Heart right ventricle (tissue), 16 donors: ENCODE data around the gene CD109. TPM values are rescaled to one million over a fixed set of nuclear protein-coding genes. Genes with fewer than 3 reads are reported as not detected.
A peak's percentile ranks its signal among the peaks of the same experiment; 100 is the strongest.

Experiments
- ATAC-seq, 8 donors: fragments of 200-7000 bp; cut with Tn5 transposase; one replicate each; pipeline ENCODE4 v1.9.1; 2020; ENCODE audit warnings: mild to moderate bottlenecking in 8 of 8, moderate library complexity in 8 of 8, moderate number of reproducible peaks in 1 of 8
- DNase-seq, 2 donors: peaks; one replicate each; pipeline ENCODE4 v3.0.0-alpha.2; 2020
- H3K27ac ChIP-seq, 10 donors: fragments of 200-600 bp; sonication (generic) in 2 of 10; one replicate each; pipeline versions ENCODE4 v1.5.0 to v1.8.0; 2020 to 2022; ENCODE audit warnings: mild to moderate bottlenecking in 3 of 10
- H3K27me3 ChIP-seq, 7 donors: fragments of 200-600 bp; one replicate each; pipeline ENCODE4 v1.8.0; 2021 to 2022; ENCODE audit warnings: mild to moderate bottlenecking in 2 of 7
- H3K36me3 ChIP-seq, 9 donors: fragments of 200-600 bp; sonication (generic) in 1 of 9; one replicate each; pipeline versions ENCODE4 v1.5.0 to v1.8.0; 2020 to 2022; ENCODE audit warnings: mild to moderate bottlenecking in 2 of 9
- H3K4me1 ChIP-seq, 9 donors: fragments of 200-600 bp; sonication (generic) in 1 of 9; one replicate each; pipeline versions ENCODE4 v1.5.0 to v1.8.0; 2020 to 2022; ENCODE audit warnings: mild to moderate bottlenecking in 4 of 9
- H3K4me3 ChIP-seq, 10 donors: fragments of 200-600 bp; sonication (generic) in 2 of 10; one replicate each; pipeline versions ENCODE4 v1.5.0 to v1.8.0; 2020 to 2022; ENCODE audit warnings: mild to moderate bottlenecking in 7 of 10, moderate library complexity in 2 of 10
- H3K9me3 ChIP-seq, 11 donors: fragments of 200-600 bp in 10 of 11; sonication (generic) in 2 of 11; one replicate each; pipeline versions ENCODE4 v1.5.0 to v1.8.0; 2013 to 2022; ENCODE audit warnings: mild to moderate bottlenecking in 2 of 11, control low read depth in 1 of 11, moderate library complexity in 1 of 11
- WGBS, 2 donors: extraction: QIAGEN DNeasy Blood & Tissue Kit; methylation state at CpG; one replicate each; pipeline ENCODE4 v1.1.7; 2013; ENCODE audit warnings: inconsistent platforms in 1 of 2; 5-methylcytosine and 5-hydroxymethylcytosine counted together
- intact Hi-C, 10 donors: fragments of 100-400 bp; cut with DNase I; formaldehyde crosslinking; loops; one replicate each; pipeline versions ENCODE4 v1.11.1 to v1.14.2; 2022
- polyA plus RNA-seq, 2 donors: library from polyadenylated mRNA; stranded (reverse); fragments of 200-250 nt; gene quantifications; one replicate each; pipeline ENCODE4 v1.2.3, GENCODE V29; 2013
- total RNA-seq, 10 donors: library from RNA; stranded (reverse); fragmentation: NEBNext Ultra II Directional in 3 of 10; extraction: Animal tissue kit (Norgen Biotek cat#: 25700) in 3 of 10; gene quantifications; one replicate each; pipeline versions ENCODE4 v1.2.1 to v1.2.4, GENCODE V29; 2021 to 2023
- TF ChIP-seq, protein P1 (sequence below), 9 donors: fragments of 200-600 bp; sonication (generic) in 2 of 9; IDR thresholded peaks; one replicate each; pipeline versions ENCODE4 v1.5.0 to v1.8.0; 2021 to 2022; ENCODE audit warnings: antibody characterized with exemption in 9 of 9, mild to moderate bottlenecking in 5 of 9, moderate library complexity in 1 of 9
- donor health status: Arrhythmogenic right ventricular cardiomyopathy.
- donor health status: ischemic (EF 13 %, LVEDD 7.1; RV severe dilation, severe dysfunction).
- donor health status: healthy with polysubstance abuse.
- donor health status: DM: no; HTN: yes; CAD: no.
- donor health status: DM: no; HTN: no; CAD: no.
- donor health status: ischemic (EF 25% LVEDD 6.9; RV normal size, moderate dysfunction).
- donor health status: ischemic (EF 25% LVEDD 5.7; RV mildly dilated, moderate dysfunction).
- donor health status: healthy.
- donor health status: DM: yes; HTN: yes; CAD: no.
- donor health status: Ischemic cardiomyopathy.
- donor health status: ischemic (EF 35%, LVEDD 5.7; RV mildly dilated, moderate dysfunction).
- donor health status: nonischemic (EF 11% LVEDD 7.7; RV severe dilation, severe dysfunction).
- donor health status: DM: yes; HTN: yes; CAD: no.
- donor health status: PGD.
- donor health status: ischemic (EF 29% LVEDD 5.4; RV normal size, mild dysfunction).
- donor health status: nonischemic (EF 23%, LVEDD 6.1; RV moderate dilation, normal function).

Gene CD109
- total and polyA plus RNA-seq, 12 donors, result 2.3 to 15.4 (median 7.9) TPM

DNA sequence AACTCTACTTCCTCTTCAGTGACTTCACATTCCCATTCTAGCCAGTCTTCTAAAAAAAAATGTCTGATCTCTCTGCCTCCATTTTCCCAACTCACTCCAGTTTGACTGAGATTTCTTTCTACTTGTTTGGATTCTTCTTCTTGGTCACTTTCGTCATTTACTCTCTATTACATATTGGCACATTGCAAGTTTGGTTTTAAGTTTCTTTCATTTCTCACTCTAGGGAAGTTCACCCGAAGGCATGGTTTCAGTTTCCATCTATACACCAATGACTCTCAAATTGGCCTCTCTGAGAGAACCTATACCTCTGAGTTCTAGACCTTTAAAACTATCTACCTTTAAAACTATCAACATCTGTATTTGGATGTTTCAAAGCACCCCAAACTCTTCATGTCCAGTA lies 51.3 kb downstream of the CD109 start:
- intact Hi-C loops, result loop anchor here in 2 of 10 donors (10.0 kb wide), 3 partner anchors 48 to 1778 kb away; no protein-coding TSS in a partner anchor
- H3K27ac ChIP-seq, result peak overlapping the region in 1 of 10 donors; percentile 65

DNA sequence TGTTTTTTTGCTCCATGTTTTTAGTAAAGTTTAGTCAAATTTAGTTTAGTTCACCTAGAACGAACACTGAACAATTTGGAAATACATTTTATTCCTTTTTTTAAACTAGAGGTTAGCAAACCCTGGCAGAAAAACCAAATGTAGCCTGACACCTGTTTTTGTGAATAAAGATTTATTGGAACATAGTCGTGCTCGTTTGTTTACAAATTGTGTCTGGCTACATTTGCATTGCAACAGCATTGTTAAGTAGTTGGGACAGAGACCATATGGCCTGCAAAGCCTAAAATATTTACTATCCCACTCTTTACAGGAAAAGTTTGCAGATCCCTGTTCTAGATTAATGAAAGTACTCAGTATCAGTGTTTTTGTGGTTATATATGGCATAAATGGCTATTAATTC lies 56.9 kb downstream of the CD109 start:
- H3K36me3 ChIP-seq, result no peaks in the 10 kb centered on the region
- H3K9me3 ChIP-seq, result no peaks in the 10 kb centered on the region
- H3K27ac ChIP-seq, result no peak overlapping the region
- ATAC-seq (no peak), DNase-seq (no peak)
- intact Hi-C loops, result no loop called here
- no peaks in the 10 kb centered on the region for H3K27me3 ChIP-seq
- no peaks in the 10 kb centered on the region for H3K4me1 ChIP-seq
- H3K4me3 ChIP-seq, result no peak overlapping the region
- TF ChIP-seq, protein P1, sequence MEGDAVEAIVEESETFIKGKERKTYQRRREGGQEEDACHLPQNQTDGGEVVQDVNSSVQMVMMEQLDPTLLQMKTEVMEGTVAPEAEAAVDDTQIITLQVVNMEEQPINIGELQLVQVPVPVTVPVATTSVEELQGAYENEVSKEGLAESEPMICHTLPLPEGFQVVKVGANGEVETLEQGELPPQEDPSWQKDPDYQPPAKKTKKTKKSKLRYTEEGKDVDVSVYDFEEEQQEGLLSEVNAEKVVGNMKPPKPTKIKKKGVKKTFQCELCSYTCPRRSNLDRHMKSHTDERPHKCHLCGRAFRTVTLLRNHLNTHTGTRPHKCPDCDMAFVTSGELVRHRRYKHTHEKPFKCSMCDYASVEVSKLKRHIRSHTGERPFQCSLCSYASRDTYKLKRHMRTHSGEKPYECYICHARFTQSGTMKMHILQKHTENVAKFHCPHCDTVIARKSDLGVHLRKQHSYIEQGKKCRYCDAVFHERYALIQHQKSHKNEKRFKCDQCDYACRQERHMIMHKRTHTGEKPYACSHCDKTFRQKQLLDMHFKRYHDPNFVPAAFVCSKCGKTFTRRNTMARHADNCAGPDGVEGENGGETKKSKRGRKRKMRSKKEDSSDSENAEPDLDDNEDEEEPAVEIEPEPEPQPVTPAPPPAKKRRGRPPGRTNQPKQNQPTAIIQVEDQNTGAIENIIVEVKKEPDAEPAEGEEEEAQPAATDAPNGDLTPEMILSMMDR (IDR thresholded peaks at IDR 0.05), result no peak
- WGBS, 2 donors, result 89 to 92% methylated on average over 3 of the region's 3 CpGs

More for the DNA sequence above, 51.3 kb downstream of the CD109 start:
- TF ChIP-seq, protein P1 (IDR thresholded peaks at IDR 0.05), result no peak
- H3K27me3 ChIP-seq, result no peaks in the 10 kb centered on the region
- DNase-seq (no peak), ATAC-seq (no peak)
- H3K4me3 ChIP-seq, result peak overlapping the region in 1 of 10 donors; percentile 6
- H3K4me1 ChIP-seq, result peaks cover 0 to 11% (median 0%) of the 10 kb centered on the region in 9 donors
- WGBS, 2 donors, result 84 to 89% methylated on average over 2 of the region's 2 CpGs
- no peaks in the 10 kb centered on the region for H3K9me3 ChIP-seq
- no peaks in the 10 kb centered on the region for H3K36me3 ChIP-seq

DNA sequence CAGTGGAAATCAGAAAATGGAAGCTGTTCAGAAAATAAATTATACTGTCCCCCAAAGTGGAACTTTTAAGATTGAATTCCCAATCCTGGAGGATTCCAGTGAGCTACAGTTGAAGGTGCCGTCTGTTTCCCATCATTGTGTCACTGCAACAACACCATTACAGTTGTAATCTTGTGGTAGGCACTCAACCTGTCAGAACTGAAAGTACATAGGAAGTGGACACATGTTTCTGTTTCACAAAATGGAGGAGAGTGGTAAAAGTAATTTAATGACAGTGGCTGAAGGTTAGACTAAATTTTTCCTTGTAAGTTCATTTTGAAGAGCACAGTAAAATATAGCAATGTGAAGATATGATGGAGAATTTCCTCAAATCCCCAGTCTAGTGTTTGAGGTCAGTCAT lies 70.0 kb downstream of the CD109 start:
- H3K27ac ChIP-seq, result no peak overlapping the region
- H3K27me3 ChIP-seq, result no peaks in the 10 kb centered on the region
- ATAC-seq, result no peak
- H3K36me3 ChIP-seq, result peaks cover 0 to 50% (median 0%) of the 10 kb centered on the region in 9 donors
- H3K9me3 ChIP-seq, result no peaks in the 10 kb centered on the region
- 87 to 90% methylated on average over 1 of the region's 1 CpG for WGBS, 2 donors
- intact Hi-C loops, result loop anchor here in 1 of 10 donors (10.0 kb wide), 1 partner anchor 309 kb away; no protein-coding TSS in a partner anchor
- H3K4me3 ChIP-seq, result no peak overlapping the region
- H3K4me1 ChIP-seq, result no peaks in the 10 kb centered on the region
- no peak for DNase-seq
- TF ChIP-seq, protein P1 (IDR thresholded peaks at IDR 0.05), result no peak

DNA sequence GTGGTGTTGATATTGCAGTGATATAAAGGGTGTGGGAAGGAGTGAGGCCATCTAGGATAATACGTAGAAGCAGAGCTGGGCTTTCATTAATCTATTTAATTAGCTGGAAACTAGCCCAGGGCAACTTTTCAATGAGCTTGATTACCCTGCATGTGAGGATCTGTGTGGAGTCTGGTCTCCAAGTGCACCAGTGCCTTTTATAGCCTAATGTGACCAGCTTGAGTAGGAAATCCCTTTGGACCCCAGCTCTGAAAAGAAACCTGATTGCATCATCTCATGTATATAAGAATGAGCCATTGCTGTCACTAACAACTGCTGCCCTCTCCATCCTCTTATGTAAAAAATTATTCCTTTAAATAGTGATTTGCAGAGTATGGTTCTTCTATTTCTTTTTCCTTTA lies 72.6 kb downstream of the CD109 start:
- Histone ChIP-seq H3K36me3 (peaks cover 0 to 46% (median 0%) of the 10 kb centered on the region in 9 donors), H3K4me1 (no peaks in the 10 kb centered on the region), H3K27ac (no peak overlapping the region), H3K27me3 (no peaks in the 10 kb centered on the region), H3K4me3 (no peak overlapping the region), H3K9me3 (peaks cover 0 to 2% (median 0%) of the 10 kb centered on the region in 11 donors)
- 86% methylated on average over 1 of the region's 1 CpG for WGBS, 2 donors
- TF ChIP-seq, protein P1 (IDR thresholded peaks at IDR 0.05), result no peak
- DNase-seq (no peak), ATAC-seq (no peak)
- intact Hi-C loops, result loop anchor here in 1 of 10 donors (10.0 kb wide), 1 partner anchor 306 kb away; no protein-coding TSS in a partner anchor
